ENCODE measurements around the gene PDIA2.

PDIA2 gene

DNA sequence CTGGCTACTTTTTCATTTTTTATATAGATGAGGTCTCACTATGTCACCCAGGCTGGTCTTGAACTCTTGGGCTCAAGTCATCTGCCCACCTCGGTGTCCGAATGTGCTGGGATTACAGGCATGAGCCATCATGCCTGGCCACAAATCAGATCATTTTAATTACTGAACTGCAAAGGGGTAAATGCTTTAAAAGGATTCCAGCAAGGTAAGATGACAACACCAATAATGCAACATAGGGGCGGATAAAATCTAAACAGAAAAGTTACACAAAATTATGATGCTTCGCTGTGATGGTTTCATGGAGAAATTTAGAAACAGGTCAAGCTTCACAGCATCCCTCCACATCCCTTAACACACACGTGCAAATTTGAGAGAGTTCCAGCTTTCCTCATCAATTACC is 37.2 kb downstream of the PDIA2 start:
- H3K4me2 ChIP-seq (ENCODE audit: low read length): no peak overlapping the region
- peaks cover 2% of the 10 kb centered on the region; the same call in 1 of the 2 replicates for H3K4me1 ChIP-seq (ENCODE audit: low read length)
- no peak overlapping the region for H3K4me3 ChIP-seq (ENCODE audit: low read length)
- H2AFZ ChIP-seq (ENCODE audit: low read depth, low read length): no peak overlapping the region
- peaks cover 55% of the 10 kb centered on the region for H4K20me1 ChIP-seq (ENCODE audit: insufficient read depth, low read length)
- no peaks in the 10 kb centered on the region for H3K36me3 ChIP-seq (replicated peaks; ENCODE audit: low read depth, low read length)
- H3K9me3 ChIP-seq (ENCODE audit: insufficient read depth, low read length): no peaks in the 10 kb centered on the region
- TF ChIP-seq, protein P1, sequence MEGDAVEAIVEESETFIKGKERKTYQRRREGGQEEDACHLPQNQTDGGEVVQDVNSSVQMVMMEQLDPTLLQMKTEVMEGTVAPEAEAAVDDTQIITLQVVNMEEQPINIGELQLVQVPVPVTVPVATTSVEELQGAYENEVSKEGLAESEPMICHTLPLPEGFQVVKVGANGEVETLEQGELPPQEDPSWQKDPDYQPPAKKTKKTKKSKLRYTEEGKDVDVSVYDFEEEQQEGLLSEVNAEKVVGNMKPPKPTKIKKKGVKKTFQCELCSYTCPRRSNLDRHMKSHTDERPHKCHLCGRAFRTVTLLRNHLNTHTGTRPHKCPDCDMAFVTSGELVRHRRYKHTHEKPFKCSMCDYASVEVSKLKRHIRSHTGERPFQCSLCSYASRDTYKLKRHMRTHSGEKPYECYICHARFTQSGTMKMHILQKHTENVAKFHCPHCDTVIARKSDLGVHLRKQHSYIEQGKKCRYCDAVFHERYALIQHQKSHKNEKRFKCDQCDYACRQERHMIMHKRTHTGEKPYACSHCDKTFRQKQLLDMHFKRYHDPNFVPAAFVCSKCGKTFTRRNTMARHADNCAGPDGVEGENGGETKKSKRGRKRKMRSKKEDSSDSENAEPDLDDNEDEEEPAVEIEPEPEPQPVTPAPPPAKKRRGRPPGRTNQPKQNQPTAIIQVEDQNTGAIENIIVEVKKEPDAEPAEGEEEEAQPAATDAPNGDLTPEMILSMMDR (IDR thresholded peaks at IDR 0.05; ENCODE audit: low read depth, low read length): no peak
- no peak for TF ChIP-seq EZH2phosphoT487 (IDR thresholded peaks at IDR 0.05; ENCODE audit: low read depth)
- no peak overlapping the region for H3K9ac ChIP-seq (ENCODE audit: low read length)
- no peaks in the 10 kb centered on the region for H3K27me3 ChIP-seq (ENCODE audit: low read depth, low read length)
- H3K79me2 ChIP-seq (ENCODE audit: low read length): peaks cover 63% of the 10 kb centered on the region
- no peak overlapping the region for H3K27ac ChIP-seq (ENCODE audit: low read length)

- no peak for TF ChIP-seq EZH2phosphoT487 (IDR thresholded peaks at IDR 0.05; ENCODE audit: low read depth)
- TF ChIP-seq, protein P1 (IDR thresholded peaks at IDR 0.05; ENCODE audit: low read depth, low read length): no peak
- peaks cover 56% of the 10 kb centered on the region for H4K20me1 ChIP-seq (ENCODE audit: insufficient read depth, low read length)
- H3K36me3 ChIP-seq (replicated peaks; ENCODE audit: low read depth, low read length): no peaks in the 10 kb centered on the region
- H3K27me3 ChIP-seq (ENCODE audit: low read depth, low read length): no peaks in the 10 kb centered on the region
- H2AFZ ChIP-seq (ENCODE audit: low read depth, low read length): no peak overlapping the region
- no peak overlapping the region for H3K27ac ChIP-seq (ENCODE audit: low read length)
- peaks cover 2% of the 10 kb centered on the region; the same call in 1 of the 2 replicates for H3K4me1 ChIP-seq (ENCODE audit: low read length)
- peaks cover 62% of the 10 kb centered on the region for H3K79me2 ChIP-seq (ENCODE audit: low read length)
- no peak overlapping the region for H3K9ac ChIP-seq (ENCODE audit: low read length)
- no peak overlapping the region for H3K4me3 ChIP-seq (ENCODE audit: low read length)
- H3K4me2 ChIP-seq (ENCODE audit: low read length): no peak overlapping the region
- no peaks in the 10 kb centered on the region for H3K9me3 ChIP-seq (ENCODE audit: insufficient read depth, low read length)
These were observed 38.6 kb downstream of the PDIA2 start for GRCh38 chr16:321532-321931.

DNA sequence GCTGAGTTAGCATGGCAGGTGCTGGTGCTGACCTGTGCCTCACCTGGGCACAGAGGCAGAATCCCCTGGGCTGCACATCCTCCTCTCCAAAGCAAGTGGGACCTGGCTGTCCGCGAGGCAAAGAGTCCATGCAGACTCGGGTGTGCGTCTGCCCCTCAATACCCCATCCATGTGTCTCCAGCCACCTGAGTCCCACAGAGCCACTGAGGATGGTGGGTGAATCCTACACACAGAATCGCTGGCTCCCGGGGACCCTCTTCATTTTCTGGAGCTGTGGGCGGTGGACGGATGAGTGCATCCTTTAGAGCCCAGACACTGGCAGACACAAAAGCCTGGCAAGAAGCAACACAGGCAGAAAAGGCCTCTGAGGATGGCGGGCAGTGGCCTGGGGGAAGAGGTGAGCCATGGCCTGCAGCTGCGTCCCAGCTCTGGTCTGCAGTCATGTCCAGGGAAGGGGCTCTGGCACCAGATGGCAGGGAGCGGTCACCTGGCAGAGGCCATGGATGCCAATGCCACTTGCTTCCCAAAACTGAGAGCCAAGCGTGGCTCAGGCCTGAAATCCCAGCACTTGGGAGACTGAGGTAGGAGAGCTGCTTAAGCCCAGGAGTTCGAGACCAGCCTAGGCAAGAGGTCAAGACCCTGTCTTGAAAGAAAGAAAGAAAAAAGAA is 39.6 kb downstream of the PDIA2 start:
- Histone ChIP-seq H3K27me3 (ENCODE audit: low read depth, low read length) (no peaks in the 10 kb centered on the region), H3K79me2 (ENCODE audit: low read length) (peaks cover 51% of the 10 kb centered on the region), H3K4me1 (ENCODE audit: low read length) (peaks cover 2% of the 10 kb centered on the region; the same call in 1 of the 2 replicates), H3K27ac (ENCODE audit: low read length) (no peak overlapping the region), H3K36me3 (replicated peaks; ENCODE audit: low read depth, low read length) (no peaks in the 10 kb centered on the region), H3K4me3 (ENCODE audit: low read length) (no peak overlapping the region), H4K20me1 (ENCODE audit: insufficient read depth, low read length) (peaks cover 50% of the 10 kb centered on the region), H2AFZ (ENCODE audit: low read depth, low read length) (no peak overlapping the region), H3K9ac (ENCODE audit: low read length) (no peak overlapping the region), H3K9me3 (ENCODE audit: insufficient read depth, low read length) (no peaks in the 10 kb centered on the region), H3K4me2 (ENCODE audit: low read length) (no peak overlapping the region)
- no peak for TF ChIP-seq EZH2phosphoT487 (IDR thresholded peaks at IDR 0.05; ENCODE audit: low read depth)
- TF ChIP-seq, protein P1 (IDR thresholded peaks at IDR 0.05; ENCODE audit: low read depth, low read length): no peak

DNA sequence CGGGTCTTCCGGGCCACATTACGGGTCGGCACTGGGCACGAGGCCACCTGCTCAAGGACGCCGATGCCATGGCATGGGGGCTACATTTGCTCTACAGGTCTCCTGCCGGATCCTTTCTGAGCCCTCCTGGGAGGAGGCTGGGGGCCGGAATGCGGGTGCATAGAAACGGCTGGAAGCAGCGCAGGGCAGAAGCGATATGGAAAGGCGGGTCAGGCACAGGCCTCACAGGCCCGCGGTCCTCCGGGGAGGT is 41.2 kb downstream of the PDIA2 start:
- Histone ChIP-seq H2AFZ (ENCODE audit: low read depth, low read length) (no peak overlapping the region), H3K9ac (ENCODE audit: low read length) (no peak overlapping the region), H3K27ac (ENCODE audit: low read length) (no peak overlapping the region), H3K9me3 (ENCODE audit: insufficient read depth, low read length) (no peaks in the 10 kb centered on the region), H3K4me1 (ENCODE audit: low read length) (peaks cover 2% of the 10 kb centered on the region; the same call in 1 of the 2 replicates), H3K79me2 (ENCODE audit: low read length) (peaks cover 55% of the 10 kb centered on the region), H3K4me3 (ENCODE audit: low read length) (no peak overlapping the region), H4K20me1 (ENCODE audit: insufficient read depth, low read length) (peaks cover 39% of the 10 kb centered on the region), H3K4me2 (ENCODE audit: low read length) (no peak overlapping the region), H3K27me3 (ENCODE audit: low read depth, low read length) (no peaks in the 10 kb centered on the region), H3K36me3 (replicated peaks; ENCODE audit: low read depth, low read length) (no peaks in the 10 kb centered on the region)
- TF ChIP-seq EZH2phosphoT487 (IDR thresholded peaks at IDR 0.05; ENCODE audit: low read depth): no peak
- TF ChIP-seq, protein P1 (IDR thresholded peaks at IDR 0.05; ENCODE audit: low read depth, low read length): no peak
